Ishikawa (cell line): Measurements from ENCODE around the gene RGS12.

Source experiments
- CEBPB ChIP-seq: IDR thresholded peaks from 2 replicates; pipeline ENCODE4 v1.6.1; 2012
- CREB1 ChIP-seq: IDR thresholded peaks from 2 replicates; pipeline ENCODE4 v1.6.1; 2012; ENCODE audit warnings: low read depth
- EGR1 ChIP-seq: IDR thresholded peaks from 2 replicates; pipeline ENCODE4 v1.6.1; 2012
- EP300 ChIP-seq: IDR thresholded peaks from 2 replicates; pipeline ENCODE4 v1.6.1; 2012; ENCODE audit warnings: borderline replicate concordance
- FOXM1 ChIP-seq: IDR thresholded peaks from 2 replicates; pipeline ENCODE4 v1.6.1; 2012; ENCODE audit warnings: low read depth, borderline replicate concordance
- NFIC ChIP-seq: IDR thresholded peaks from 2 replicates; pipeline ENCODE4 v1.6.1; 2012
- RAD21 ChIP-seq: IDR thresholded peaks from 2 replicates; pipeline ENCODE4 v1.6.1; 2012; ENCODE audit warnings: low read depth
- TAF1 ChIP-seq: IDR thresholded peaks from 2 replicates; pipeline ENCODE4 v1.6.1; 2012; ENCODE audit warnings: low read depth, mild to moderate bottlenecking
- TCF12 ChIP-seq: IDR thresholded peaks from 2 replicates; pipeline ENCODE4 v1.6.1; 2012; ENCODE audit warnings: low read depth
- TEAD4 ChIP-seq: IDR thresholded peaks from 2 replicates; pipeline ENCODE4 v1.6.1; 2012
- YY1 ChIP-seq: IDR thresholded peaks from 2 replicates; pipeline ENCODE4 v1.6.1; 2012; ENCODE audit warnings: low read depth
- ZBTB7A ChIP-seq: IDR thresholded peaks from 2 replicates; pipeline ENCODE4 v1.6.1; 2012; ENCODE audit warnings: low read depth
- TF ChIP-seq, protein P1 (sequence below): IDR thresholded peaks from 2 replicates; pipeline ENCODE4 v1.6.1; 2012
- TF ChIP-seq, protein P2 (sequence below): IDR thresholded peaks from 2 replicates; pipeline ENCODE4 v1.6.1; 2012; ENCODE audit warnings: low read depth, mild to moderate bottlenecking
- TF ChIP-seq, protein P3 (sequence below): IDR thresholded peaks from 2 replicates; pipeline ENCODE4 v1.6.1; 2012

RGS12 gene

GRCh38 chr4:3306450-3306849 lies 13.6 kb downstream of the RGS12 start:
- TF ChIP-seq, protein P1, sequence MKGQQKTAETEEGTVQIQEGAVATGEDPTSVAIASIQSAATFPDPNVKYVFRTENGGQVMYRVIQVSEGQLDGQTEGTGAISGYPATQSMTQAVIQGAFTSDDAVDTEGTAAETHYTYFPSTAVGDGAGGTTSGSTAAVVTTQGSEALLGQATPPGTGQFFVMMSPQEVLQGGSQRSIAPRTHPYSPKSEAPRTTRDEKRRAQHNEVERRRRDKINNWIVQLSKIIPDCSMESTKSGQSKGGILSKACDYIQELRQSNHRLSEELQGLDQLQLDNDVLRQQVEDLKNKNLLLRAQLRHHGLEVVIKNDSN: no peak
- TF ChIP-seq NFIC (no peak), EP300 (no peak), RAD21 (no peak), TAF1 (no peak), EGR1 (no peak), CEBPB (no peak), CREB1 (no peak), YY1 (no peak), ZBTB7A (no peak), TEAD4 (no peak), FOXM1 (no peak), TCF12 (no peak)
- TF ChIP-seq, protein P2, sequence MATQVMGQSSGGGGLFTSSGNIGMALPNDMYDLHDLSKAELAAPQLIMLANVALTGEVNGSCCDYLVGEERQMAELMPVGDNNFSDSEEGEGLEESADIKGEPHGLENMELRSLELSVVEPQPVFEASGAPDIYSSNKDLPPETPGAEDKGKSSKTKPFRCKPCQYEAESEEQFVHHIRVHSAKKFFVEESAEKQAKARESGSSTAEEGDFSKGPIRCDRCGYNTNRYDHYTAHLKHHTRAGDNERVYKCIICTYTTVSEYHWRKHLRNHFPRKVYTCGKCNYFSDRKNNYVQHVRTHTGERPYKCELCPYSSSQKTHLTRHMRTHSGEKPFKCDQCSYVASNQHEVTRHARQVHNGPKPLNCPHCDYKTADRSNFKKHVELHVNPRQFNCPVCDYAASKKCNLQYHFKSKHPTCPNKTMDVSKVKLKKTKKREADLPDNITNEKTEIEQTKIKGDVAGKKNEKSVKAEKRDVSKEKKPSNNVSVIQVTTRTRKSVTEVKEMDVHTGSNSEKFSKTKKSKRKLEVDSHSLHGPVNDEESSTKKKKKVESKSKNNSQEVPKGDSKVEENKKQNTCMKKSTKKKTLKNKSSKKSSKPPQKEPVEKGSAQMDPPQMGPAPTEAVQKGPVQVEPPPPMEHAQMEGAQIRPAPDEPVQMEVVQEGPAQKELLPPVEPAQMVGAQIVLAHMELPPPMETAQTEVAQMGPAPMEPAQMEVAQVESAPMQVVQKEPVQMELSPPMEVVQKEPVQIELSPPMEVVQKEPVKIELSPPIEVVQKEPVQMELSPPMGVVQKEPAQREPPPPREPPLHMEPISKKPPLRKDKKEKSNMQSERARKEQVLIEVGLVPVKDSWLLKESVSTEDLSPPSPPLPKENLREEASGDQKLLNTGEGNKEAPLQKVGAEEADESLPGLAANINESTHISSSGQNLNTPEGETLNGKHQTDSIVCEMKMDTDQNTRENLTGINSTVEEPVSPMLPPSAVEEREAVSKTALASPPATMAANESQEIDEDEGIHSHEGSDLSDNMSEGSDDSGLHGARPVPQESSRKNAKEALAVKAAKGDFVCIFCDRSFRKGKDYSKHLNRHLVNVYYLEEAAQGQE: no peak
- TF ChIP-seq, protein P3, sequence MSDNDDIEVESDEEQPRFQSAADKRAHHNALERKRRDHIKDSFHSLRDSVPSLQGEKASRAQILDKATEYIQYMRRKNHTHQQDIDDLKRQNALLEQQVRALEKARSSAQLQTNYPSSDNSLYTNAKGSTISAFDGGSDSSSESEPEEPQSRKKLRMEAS: no peak

DNA sequence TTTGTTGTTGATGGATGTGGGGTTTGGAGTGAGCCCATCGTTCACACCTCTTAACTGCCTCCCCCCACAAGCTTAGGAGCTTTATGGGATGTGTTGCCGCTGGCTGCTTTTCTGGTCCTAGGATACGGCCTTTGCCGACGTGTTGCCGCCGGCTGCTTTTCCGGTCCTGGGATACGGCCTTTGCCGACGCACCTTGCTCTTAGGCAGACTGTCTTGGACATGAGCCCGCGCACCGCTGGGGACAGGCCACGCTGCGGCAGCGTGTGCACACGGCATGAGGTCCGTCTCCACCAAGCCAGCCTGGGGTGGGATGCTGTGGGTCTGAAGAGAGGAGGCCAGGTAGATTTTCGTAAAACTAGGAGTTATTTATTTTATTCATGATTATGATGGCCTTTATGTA lies 14.2 kb downstream of the RGS12 start:
- TF ChIP-seq RAD21 (no peak), CREB1 (no peak), TCF12 (no peak), YY1 (no peak), FOXM1 (no peak)
- TF ChIP-seq, protein P1: no peak
- TF ChIP-seq, protein P2: no peak

DNA sequence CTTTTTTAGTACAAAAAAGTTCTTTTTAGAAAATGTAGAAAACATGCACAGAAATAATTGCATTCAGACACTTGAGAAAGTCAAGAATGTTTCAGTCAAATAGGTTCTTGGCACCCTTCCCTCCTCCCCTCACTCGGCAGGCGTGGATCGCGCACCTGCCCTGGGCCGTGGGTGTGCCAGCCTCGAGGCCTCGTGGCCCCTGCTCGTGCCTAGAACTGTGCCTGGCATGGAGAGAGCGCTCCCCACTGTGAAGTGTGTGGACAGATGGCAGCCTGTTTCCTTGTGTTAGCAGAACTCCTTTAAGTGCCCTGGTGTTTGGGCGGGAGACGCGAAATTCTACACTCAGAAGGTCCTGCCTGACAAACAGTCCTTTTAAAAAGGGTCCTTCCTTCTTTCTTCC lies 14.7 kb downstream of the RGS12 start:
- no peak for TF ChIP-seq TCF12
- no peak for TF ChIP-seq ZBTB7A
- no peak for TF ChIP-seq RAD21
- no peak for TF ChIP-seq EGR1
- TF ChIP-seq, protein P2: no peak

DNA sequence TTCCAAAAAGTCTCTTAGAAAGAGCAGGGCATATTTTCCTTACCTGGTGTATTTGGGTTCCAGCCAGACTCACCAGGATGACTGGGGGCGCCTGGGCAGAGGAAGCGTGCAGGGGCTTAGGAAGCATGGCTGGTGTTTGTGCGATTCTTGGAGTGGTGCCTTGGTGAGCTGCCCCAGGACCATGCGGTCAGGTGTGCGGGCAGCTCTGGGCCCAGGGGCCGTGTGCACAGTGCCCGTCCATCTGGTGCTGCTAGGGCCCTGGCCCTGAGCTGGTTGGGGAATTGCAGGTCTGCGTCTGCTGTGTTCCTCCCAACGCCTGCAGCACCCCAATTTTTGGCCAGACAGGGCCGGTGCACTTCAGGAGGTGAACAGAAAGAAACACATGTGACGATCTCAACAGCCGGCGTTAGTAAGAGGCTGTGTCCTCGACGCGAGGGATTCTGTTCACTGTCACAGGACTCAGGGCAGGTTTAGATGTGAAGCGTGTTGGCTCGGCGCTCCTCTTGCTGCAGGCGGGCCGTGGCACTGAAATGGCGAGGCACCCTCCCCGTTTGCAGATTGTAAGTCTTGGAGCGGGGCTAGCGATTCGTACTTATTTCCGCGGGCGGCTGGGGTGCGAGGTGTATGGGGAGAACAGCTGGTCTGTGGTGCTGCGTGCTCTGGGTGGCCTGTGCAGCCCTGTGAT lies 15.2 kb downstream of the RGS12 start:
- no peak for TF ChIP-seq EGR1
- TF ChIP-seq YY1: no peak
- TF ChIP-seq, protein P2: no peak
- TF ChIP-seq RAD21: no peak
- TF ChIP-seq, protein P1: no peak
- TF ChIP-seq NFIC: no peak
- no peak for TF ChIP-seq CREB1
